ENCODE data around the gene PTCH1.

- TF ChIP-seq CTCF (IDR thresholded peaks at IDR 0.05) (no peak), POLR2AphosphoS5 (IDR thresholded peaks at IDR 0.05; ENCODE audit: low read depth, low read length) (no peak), EP300 (IDR thresholded peaks at IDR 0.05; ENCODE audit: borderline replicate concordance in 1 of 2, low read depth in 1 of 2, low read length in 1 of 2) (no peak)
Measured at GRCh38 chr9:95483431-95483830, 33.3 kb downstream of the PTCH1 start.
